ENCODE measurements around the gene DMRTA2.

Gene DMRTA2

DNA sequence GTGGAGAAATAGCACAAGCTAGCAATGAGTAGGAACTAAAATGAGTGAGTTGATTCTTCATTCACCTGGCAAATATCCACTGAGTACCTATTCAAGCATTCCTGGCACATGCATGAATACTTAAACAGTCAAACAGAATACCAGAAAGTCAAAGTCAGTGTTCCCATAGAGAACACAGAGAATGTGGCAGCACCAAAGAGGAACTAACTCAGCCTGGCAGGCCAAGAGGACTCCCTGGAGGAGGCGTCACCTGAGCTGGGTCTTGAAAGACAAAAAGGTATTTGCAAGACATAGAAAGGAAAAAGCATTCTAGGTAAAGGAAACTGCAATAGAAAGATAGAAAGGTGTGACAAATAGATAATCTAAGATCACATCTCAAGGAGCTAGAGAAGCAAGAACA, 49.7 kb downstream of the DMRTA2 start:
- no peak for DNase-seq

GRCh38 chr1:50371749-50372148, 51.5 kb downstream of the DMRTA2 start:
- no peak for DNase-seq

DNA sequence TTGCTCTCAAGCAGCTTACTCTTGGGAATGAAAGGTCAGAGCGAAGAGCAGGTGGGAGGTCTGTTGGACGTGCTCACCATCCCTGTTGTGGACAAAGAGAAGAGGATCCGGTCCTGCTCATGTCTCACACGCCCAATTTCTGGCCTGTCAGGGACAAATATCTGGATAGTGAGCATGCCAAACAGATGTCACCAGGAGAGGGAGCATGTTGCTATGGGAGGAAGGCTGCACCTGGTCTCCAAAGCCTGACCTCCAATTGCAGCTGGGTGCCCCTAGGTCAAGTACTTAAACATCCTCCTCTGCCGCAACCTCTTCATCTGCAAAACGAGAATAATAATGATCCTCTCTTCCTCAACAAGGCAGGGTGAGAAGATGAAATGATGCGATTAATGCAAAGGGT, 53.4 kb downstream of the DMRTA2 start:
- peak; percentile 16 for DNase-seq

GRCh38 chr1:50369008-50369634, 54.1 kb downstream of the DMRTA2 start:
- no peak for DNase-seq

DNA sequence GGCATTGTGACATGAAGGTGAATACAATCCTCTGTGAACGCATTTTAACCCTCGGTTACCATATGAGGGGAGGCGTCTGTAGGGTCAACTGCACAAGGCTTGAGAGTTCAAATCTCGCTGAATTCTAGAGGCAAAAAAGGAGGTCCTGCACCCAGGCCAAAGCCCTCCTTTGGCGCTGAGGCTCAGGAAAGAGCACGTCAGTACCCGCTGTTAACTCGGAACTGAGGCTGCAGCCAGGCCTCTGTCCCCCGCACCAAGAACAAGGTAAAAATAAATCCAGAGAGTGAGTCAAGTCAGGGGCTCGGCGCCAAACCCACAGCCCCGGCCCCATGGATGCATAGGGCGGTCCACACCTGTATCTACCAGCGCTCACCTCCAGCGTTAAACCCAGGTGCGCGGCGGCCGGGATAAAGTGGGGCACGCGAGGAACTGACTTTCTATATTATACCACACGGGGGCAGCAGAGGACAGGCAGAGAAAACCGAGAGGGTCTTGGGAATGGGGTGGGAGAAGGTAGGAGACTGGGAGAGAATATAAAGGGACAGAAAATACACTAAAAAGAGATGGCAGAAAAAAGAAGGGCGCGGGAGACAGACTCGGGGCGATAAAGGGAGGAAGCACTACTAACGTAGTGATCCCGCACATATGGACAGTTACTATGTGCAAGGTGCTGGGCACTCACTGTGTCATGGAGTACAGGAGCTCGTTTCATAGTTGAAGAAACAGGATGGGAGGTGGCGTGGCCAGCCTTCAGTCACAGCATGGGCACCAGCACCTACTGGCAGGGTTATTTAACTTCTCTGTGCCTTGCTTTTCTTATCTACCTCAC, 54.9 kb downstream of the DMRTA2 start:
- peak; percentile 50 for DNase-seq
